ENCODE data around the gene HYI. TPM values are rescaled to one million over a fixed set of nuclear protein-coding genes. Genes with fewer than 3 reads are reported as not detected.

Gene HYI
- total RNA-seq, 1 experiment from 2014 or later: 55.3 TPM

DNA sequence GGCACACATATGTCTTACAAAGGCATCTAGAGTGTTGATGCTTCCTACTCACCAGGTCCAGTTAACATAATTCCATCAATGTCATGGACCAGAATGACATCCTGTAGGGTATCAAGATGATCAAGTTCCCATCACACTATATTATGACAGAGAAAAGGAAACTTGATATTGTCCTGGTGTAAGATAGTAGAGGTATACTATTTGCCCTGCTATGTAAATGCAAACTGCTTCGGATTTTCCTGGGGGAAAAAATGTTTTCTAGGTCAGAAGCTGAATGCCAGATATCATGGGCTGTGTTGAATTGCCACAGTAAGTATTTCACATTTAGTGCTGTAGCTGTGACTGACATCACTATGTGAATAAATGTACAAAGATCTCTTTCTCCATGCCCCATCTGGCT, 16.2 kb upstream of the HYI start:
- DNase-seq (ENCODE audit: low read depth, low spot score): no peak
- no peak for ATAC-seq
- no TSS peak for BruUV-seq (replicated peaks)
- no peak overlapping the region for H3K4me3 ChIP-seq (ENCODE audit: low read depth in 2 of 2, low read length in 2 of 2)
- H3K9me3 ChIP-seq (ENCODE audit: control insufficient read depth, insufficient read depth, low read depth, low read length): no peaks in the 10 kb centered on the region
- in situ Hi-C loops (cut with HindIII; ENCODE audit: low pct_unique_long_range_greater_than_20kb, low sequenced_read_pairs) (no loop called here), intact Hi-C loops (cut with micrococcal nuclease; ENCODE audit: unreplicated experiment) (no loop called here)
- H3K27ac ChIP-seq (ENCODE audit: low read length): no peak overlapping the region
- H3K36me3 ChIP-seq (ENCODE audit: control insufficient read depth, insufficient read depth, low read length): no peaks in the 10 kb centered on the region
- TF ChIP-seq SIN3A (IDR thresholded peaks at IDR 0.05; ENCODE audit: borderline replicate concordance, insufficient read depth, low read depth, low read length) (no peak), POLR2AphosphoS5 (IDR thresholded peaks at IDR 0.05; ENCODE audit: low read depth, low read length) (no peak), TCF7L2 (IDR thresholded peaks at IDR 0.05; ENCODE audit: low read depth, low read length) (no peak)
- TF ChIP-seq, protein P1, sequence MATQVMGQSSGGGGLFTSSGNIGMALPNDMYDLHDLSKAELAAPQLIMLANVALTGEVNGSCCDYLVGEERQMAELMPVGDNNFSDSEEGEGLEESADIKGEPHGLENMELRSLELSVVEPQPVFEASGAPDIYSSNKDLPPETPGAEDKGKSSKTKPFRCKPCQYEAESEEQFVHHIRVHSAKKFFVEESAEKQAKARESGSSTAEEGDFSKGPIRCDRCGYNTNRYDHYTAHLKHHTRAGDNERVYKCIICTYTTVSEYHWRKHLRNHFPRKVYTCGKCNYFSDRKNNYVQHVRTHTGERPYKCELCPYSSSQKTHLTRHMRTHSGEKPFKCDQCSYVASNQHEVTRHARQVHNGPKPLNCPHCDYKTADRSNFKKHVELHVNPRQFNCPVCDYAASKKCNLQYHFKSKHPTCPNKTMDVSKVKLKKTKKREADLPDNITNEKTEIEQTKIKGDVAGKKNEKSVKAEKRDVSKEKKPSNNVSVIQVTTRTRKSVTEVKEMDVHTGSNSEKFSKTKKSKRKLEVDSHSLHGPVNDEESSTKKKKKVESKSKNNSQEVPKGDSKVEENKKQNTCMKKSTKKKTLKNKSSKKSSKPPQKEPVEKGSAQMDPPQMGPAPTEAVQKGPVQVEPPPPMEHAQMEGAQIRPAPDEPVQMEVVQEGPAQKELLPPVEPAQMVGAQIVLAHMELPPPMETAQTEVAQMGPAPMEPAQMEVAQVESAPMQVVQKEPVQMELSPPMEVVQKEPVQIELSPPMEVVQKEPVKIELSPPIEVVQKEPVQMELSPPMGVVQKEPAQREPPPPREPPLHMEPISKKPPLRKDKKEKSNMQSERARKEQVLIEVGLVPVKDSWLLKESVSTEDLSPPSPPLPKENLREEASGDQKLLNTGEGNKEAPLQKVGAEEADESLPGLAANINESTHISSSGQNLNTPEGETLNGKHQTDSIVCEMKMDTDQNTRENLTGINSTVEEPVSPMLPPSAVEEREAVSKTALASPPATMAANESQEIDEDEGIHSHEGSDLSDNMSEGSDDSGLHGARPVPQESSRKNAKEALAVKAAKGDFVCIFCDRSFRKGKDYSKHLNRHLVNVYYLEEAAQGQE (IDR thresholded peaks at IDR 0.05; ENCODE audit: insufficient read depth in 1 of 2, low read depth in 2 of 2, low read length in 1 of 2): no peak
- TF ChIP-seq, protein P2, sequence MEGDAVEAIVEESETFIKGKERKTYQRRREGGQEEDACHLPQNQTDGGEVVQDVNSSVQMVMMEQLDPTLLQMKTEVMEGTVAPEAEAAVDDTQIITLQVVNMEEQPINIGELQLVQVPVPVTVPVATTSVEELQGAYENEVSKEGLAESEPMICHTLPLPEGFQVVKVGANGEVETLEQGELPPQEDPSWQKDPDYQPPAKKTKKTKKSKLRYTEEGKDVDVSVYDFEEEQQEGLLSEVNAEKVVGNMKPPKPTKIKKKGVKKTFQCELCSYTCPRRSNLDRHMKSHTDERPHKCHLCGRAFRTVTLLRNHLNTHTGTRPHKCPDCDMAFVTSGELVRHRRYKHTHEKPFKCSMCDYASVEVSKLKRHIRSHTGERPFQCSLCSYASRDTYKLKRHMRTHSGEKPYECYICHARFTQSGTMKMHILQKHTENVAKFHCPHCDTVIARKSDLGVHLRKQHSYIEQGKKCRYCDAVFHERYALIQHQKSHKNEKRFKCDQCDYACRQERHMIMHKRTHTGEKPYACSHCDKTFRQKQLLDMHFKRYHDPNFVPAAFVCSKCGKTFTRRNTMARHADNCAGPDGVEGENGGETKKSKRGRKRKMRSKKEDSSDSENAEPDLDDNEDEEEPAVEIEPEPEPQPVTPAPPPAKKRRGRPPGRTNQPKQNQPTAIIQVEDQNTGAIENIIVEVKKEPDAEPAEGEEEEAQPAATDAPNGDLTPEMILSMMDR (IDR thresholded peaks at IDR 0.05): no peak
- no peaks in the 10 kb centered on the region for H3K27me3 ChIP-seq (ENCODE audit: control insufficient read depth, insufficient read depth, low read length)
- POLR2A ChIA-PET: no interaction called here
- CTCF ChIA-PET: no interaction called here
- H3K4me1 ChIP-seq (ENCODE audit: control insufficient read depth, insufficient read depth, low read length): peaks cover 3% of the 10 kb centered on the region

DNA sequence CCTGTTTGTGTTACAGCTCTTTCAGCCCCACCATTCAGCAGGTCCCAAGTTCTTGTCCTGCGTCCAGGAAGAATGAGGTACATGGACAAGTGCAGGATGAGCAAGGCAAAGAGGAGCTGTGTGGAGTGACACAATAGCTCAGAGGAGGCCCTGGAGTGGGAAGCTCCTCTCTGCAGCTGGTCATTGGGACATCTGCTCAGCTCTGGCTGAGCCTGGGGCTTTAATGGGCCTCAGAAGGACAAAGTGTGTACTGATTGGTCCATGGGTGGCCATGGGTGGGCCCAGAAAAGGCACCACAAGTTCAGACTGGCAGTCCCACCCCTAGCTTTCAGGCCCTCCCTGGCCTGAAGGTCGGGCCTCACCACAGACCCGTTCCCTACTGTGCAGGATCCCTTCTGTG, 14.7 kb upstream of the HYI start:
- in situ Hi-C loops (cut with HindIII; ENCODE audit: low pct_unique_long_range_greater_than_20kb, low sequenced_read_pairs) (no loop called here), intact Hi-C loops (cut with micrococcal nuclease; ENCODE audit: unreplicated experiment) (no loop called here)
- Histone ChIP-seq H3K27me3 (ENCODE audit: control insufficient read depth, insufficient read depth, low read length) (no peaks in the 10 kb centered on the region), H3K4me1 (ENCODE audit: control insufficient read depth, insufficient read depth, low read length) (peaks cover 3% of the 10 kb centered on the region; the same call in 1 of the 2 replicates), H3K36me3 (ENCODE audit: control insufficient read depth, insufficient read depth, low read length) (no peaks in the 10 kb centered on the region), H3K9me3 (ENCODE audit: control insufficient read depth, insufficient read depth, low read depth, low read length) (no peaks in the 10 kb centered on the region), H3K4me3 (ENCODE audit: low read depth in 2 of 2, low read length in 2 of 2) (no peak overlapping the region), H3K27ac (ENCODE audit: low read length) (no peak overlapping the region)
- POLR2A ChIA-PET: no interaction called here
- DNase-seq (ENCODE audit: low read depth, low spot score): no peak
- no peak for ATAC-seq
- no TSS peak for BruUV-seq (replicated peaks)
- CTCF ChIA-PET: no interaction called here
- TF ChIP-seq, protein P1 (IDR thresholded peaks at IDR 0.05; ENCODE audit: insufficient read depth in 1 of 2, low read depth in 2 of 2, low read length in 1 of 2): no peak
- no peak for TF ChIP-seq TCF7L2 (IDR thresholded peaks at IDR 0.05; ENCODE audit: low read depth, low read length)
